ENCODE data around the gene LEAP2. TPM values are rescaled to one million over a fixed set of nuclear protein-coding genes. Genes with fewer than 3 reads are reported as not detected.

LEAP2 gene
- total and polyA plus RNA-seq, 2 of the 4 experiments (the other 2 are of a cell fraction) = under 0.01 to 0.36 TPM

GRCh38 chr5:132829742-132830435 lies 43.6 kb upstream of the LEAP2 start:
- H4K5ac ChIP-seq (ENCODE audit: low read depth, low read length) = no peak overlapping the region
- no peaks in the 10 kb centered on the region for H4K20me1 ChIP-seq (ENCODE audit: insufficient read depth, low read length)
- H3K4me2 ChIP-seq (ENCODE audit: low read depth, low read length) = peak overlapping the region; percentile 90
- intact Hi-C loops (cut with micrococcal nuclease) (loop anchor here (1.0 kb wide), 2 partner anchors 36 to 53 kb away; partner anchors contain the start of genes GDF9 and UQCRQ), dilution Hi-C loops (cut with HindIII; ENCODE audit: low sequenced_read_pairs, unreplicated experiment) (no loop called here), in situ Hi-C loops (cut with MboI; ENCODE audit: low sequenced_read_pairs) (no loop called here)
- DNase-seq (peak; percentile 56), ATAC-seq (ENCODE audit: low read depth) (peak; percentile 91)
- H3K9ac ChIP-seq (ENCODE audit: low read depth, low read length) = peak overlapping the region; percentile 73
- H3K27me3 ChIP-seq (ENCODE audit: control insufficient read depth, insufficient read depth, low read length) = no peaks in the 10 kb centered on the region
- H3K14ac ChIP-seq (replicated peaks; ENCODE audit: low read depth, low read length) = peak overlapping the region; percentile 83; the same call in 1 of the 2 replicates
- H4K8ac ChIP-seq (ENCODE audit: low read depth in 2 of 2, low read length in 2 of 2) = peak overlapping the region; percentile 34 to 63; a peak in 3 of 4 replicates
- WGBS, 2 experiments (ENCODE audit: extremely low coverage in 2 of 2, insufficient read length in 1 of 2) = 5% methylated on average over 41 of the region's 75 CpGs; no CpG with 5 or more reads in 1 of the 2 experiments
- no peaks in the 10 kb centered on the region for H3K9me3 ChIP-seq (ENCODE audit: control insufficient read depth, insufficient read depth, low read length)
- H2AK5ac ChIP-seq (ENCODE audit: low read depth, low read length) = no peak overlapping the region
- H2BK15ac ChIP-seq (ENCODE audit: low read depth, low read length) = no peak overlapping the region; the same call in 2 of the 3 replicates
- peak overlapping the region; percentile 47; the same call in 1 of the 2 replicates for H4K91ac ChIP-seq (ENCODE audit: insufficient read depth, low read depth, low read length)
- peak overlapping the region; percentile 81 for H2AK9ac ChIP-seq (replicated peaks; ENCODE audit: low read depth, low read length, poor library complexity)
- H3K18ac ChIP-seq (ENCODE audit: low read depth, low read length) = no peak overlapping the region
- H2BK5ac ChIP-seq (ENCODE audit: low read depth, low read length, poor library complexity, severe bottlenecking) = no peak overlapping the region
- POLR2A ChIA-PET (ENCODE audit: unreplicated experiment) = no interaction called here
- peak overlapping the region; percentile 89 for H3K4ac ChIP-seq (ENCODE audit: low read depth, low read length)
- H3K27ac ChIP-seq (ENCODE audit: insufficient read depth, low read length) = peak overlapping the region; percentile 52; the same call in 1 of the 2 replicates
- CTCF ChIA-PET = interaction anchor here (0.6 to 1.2 kb wide), 7 partner anchors 12 to 242 kb away, joined by 3 to 7 read pairs (median 4); no protein-coding TSS in a partner anchor
- 0 out of 2 replicates have a peak overlapping the region, but pooled peaks have one; percentile 48 for H2BK120ac ChIP-seq (ENCODE audit: low read depth, low read length)
- peak overlapping the region; percentile 99 for H2AFZ ChIP-seq (replicated peaks; ENCODE audit: low read length, poor library complexity)
- no peak overlapping the region for H3K23ac ChIP-seq (ENCODE audit: low read depth, low read length)
- H3K9me1 ChIP-seq (ENCODE audit: insufficient read depth, low read length) = peaks cover 4% of the 10 kb centered on the region; the same call in 1 of the 2 replicates
- peaks cover 4% of the 10 kb centered on the region; the same call in 1 of the 2 replicates for H3K4me1 ChIP-seq (ENCODE audit: control insufficient read depth, insufficient read depth, low read length)
- no TSS peak for BruUV-seq (replicated peaks)
- H3K4me3 ChIP-seq (ENCODE audit: insufficient read depth, low read depth, low read length) = peak overlapping the region; percentile 84
- H3K36me3 ChIP-seq (ENCODE audit: control insufficient read depth, insufficient read depth, low read length) = peaks cover 3% of the 10 kb centered on the region; the same call in 1 of the 2 replicates
- peaks cover 13 to 32% of the 10 kb centered on the region in 2 experiments; a peak in 3 of 4 replicates for H3K79me1 ChIP-seq (ENCODE audit: low read depth in 1 of 2, low read length in 2 of 2)
- H2BK20ac ChIP-seq (ENCODE audit: low read depth, low read length) = no peak overlapping the region
- peak overlapping the region; percentile 32; the same call in 1 of the 2 replicates for H3K56ac ChIP-seq (ENCODE audit: extremely low read depth, insufficient read depth, low read length)
- TF ChIP-seq CTCF (conservative IDR thresholded peaks at IDR 0.05; ENCODE audit: low read depth, low read length) (peak; percentile 88), CEBPB (IDR thresholded peaks at IDR 0.05; ENCODE audit: low read depth, low read length) (no peak), BHLHE40 (IDR thresholded peaks at IDR 0.05; ENCODE audit: low read depth, low read length) (no peak; the same call in 1 of the 2 replicates), USF2 (IDR thresholded peaks at IDR 0.05; ENCODE audit: low read depth, low read length) (no peak), SMC3 (IDR thresholded peaks at IDR 0.05; ENCODE audit: low read depth, low read length) (peak; percentile 64), MAFK (IDR thresholded peaks at IDR 0.05; ENCODE audit: low read depth, low read length) (no peak), MXI1 (IDR thresholded peaks at IDR 0.05; ENCODE audit: borderline replicate concordance, low read depth, low read length) (peak; percentile 78), RCOR1 (IDR thresholded peaks at IDR 0.05; ENCODE audit: insufficient replicate concordance, low read length) (peak; percentile 62), FOS (IDR thresholded peaks at IDR 0.05; ENCODE audit: low read depth, low read length) (no peak), RFX5 (IDR thresholded peaks at IDR 0.05; ENCODE audit: low read depth, low read length) (no peak), CHD1 (IDR thresholded peaks at IDR 0.05; ENCODE audit: low read depth, low read length) (no peak), MAZ (IDR thresholded peaks at IDR 0.05; ENCODE audit: borderline replicate concordance, low read depth, low read length) (peak; percentile 73; the same call in 1 of the 2 replicates), ELK1 (IDR thresholded peaks at IDR 0.05; ENCODE audit: borderline replicate concordance, low read depth, low read length) (no peak)
